Caco-2 (cell line): ENCODE data around the gene RAB3IL1. TPM values are rescaled to one million over a fixed set of nuclear protein-coding genes. Genes with fewer than 3 reads are reported as not detected.

Experiments used
- BruUV-seq: library from RNA; stranded (reverse); fragments of 400-500 nt; replicated peaks from 2 replicates; lab custom pipeline; 2021; lab: Mats Ljungman, UMichigan
- CTCF ChIA-PET: fragments of 300-600 bp; sonication (Branson Sonifier 250); formaldehyde crosslinking; loops from one replicate; lab custom pipeline; 2022; ENCODE audit warnings: antibody characterized with exemption; lab: Charles Lee
- POLR2A ChIA-PET: fragments of 300-600 bp; sonication (Branson Sonifier 250); formaldehyde crosslinking; loops from one replicate; lab custom pipeline; 2022; ENCODE audit warnings: antibody characterized with exemption; lab: Charles Lee
- DNase-seq, 2 experiments: peaks; one replicate each; pipeline versions ENCODE4 v3.0.0 to v3.0.0-alpha.2; 2020 to 2022
- H3K27me3 ChIP-seq: replicated peaks from 2 replicates; pipeline ENCODE4 v1.6.0; 2011; ENCODE audit warnings: low read length; ENCODE audit not compliant: control insufficient read depth, insufficient read depth
- H3K36me3 ChIP-seq: 2 replicates; pipeline ENCODE4 v1.5.1; 2011; ENCODE audit warnings: low read length; ENCODE audit not compliant: control insufficient read depth, insufficient read depth
- H3K4me1 ChIP-seq: fragments of 250-450 bp; sonication (Bioruptor Pico); 2 replicates; pipeline ENCODE4 v1.5.1; 2020; ENCODE audit warnings: mild to moderate bottlenecking
- H3K4me3 ChIP-seq: 2 replicates; pipeline ENCODE4 v1.5.1; 2011; ENCODE audit warnings: low read depth, mild to moderate bottlenecking, control low read depth, low read length
- H3K9me3 ChIP-seq: fragments of 250-450 bp; sonication (Bioruptor Pico); 2 replicates; pipeline ENCODE4 v1.5.1; 2020; ENCODE audit warnings: mild to moderate bottlenecking, moderate library complexity
- H3K27ac Mint-ChIP-seq: one replicate; pipeline ENCODE4 v1.8.0; 2022; ENCODE audit warnings: mixed read lengths; ENCODE audit not compliant: unreplicated experiment
- H3K27me3 Mint-ChIP-seq: one replicate; pipeline ENCODE4 v1.8.0; 2022; ENCODE audit warnings: mixed read lengths; ENCODE audit not compliant: insufficient read depth, unreplicated experiment
- H3K36me3 Mint-ChIP-seq: one replicate; pipeline ENCODE4 v1.8.0; 2022; ENCODE audit warnings: mild to moderate bottlenecking, mixed read lengths; ENCODE audit not compliant: insufficient read depth, unreplicated experiment
- H3K4me1 Mint-ChIP-seq: one replicate; pipeline ENCODE4 v1.8.0; 2022; ENCODE audit warnings: low read depth, mixed read lengths; ENCODE audit not compliant: unreplicated experiment
- H3K4me3 Mint-ChIP-seq: one replicate; pipeline ENCODE4 v1.8.0; 2022; ENCODE audit warnings: mild to moderate bottlenecking, moderate library complexity, mixed read lengths; ENCODE audit not compliant: unreplicated experiment
- H3K9me3 Mint-ChIP-seq: one replicate; pipeline ENCODE4 v1.8.0; 2022; ENCODE audit warnings: mixed read lengths; ENCODE audit not compliant: unreplicated experiment
- intact Hi-C: fragments of 100-400 bp; cut with micrococcal nuclease; formaldehyde crosslinking; loops from one replicate; pipeline ENCODE4 v1.10.0; 2022; ENCODE audit not compliant: unreplicated experiment
- total RNA-seq: library from RNA; stranded (reverse); gene quantifications from 2 replicates; pipeline ENCODE4 v1.2.3, GENCODE V29; 2022
- TF ChIP-seq, protein P1 (sequence below), 2 experiments: fragments of 200-600 bp in 1 of 2; IDR thresholded peaks; 1 replicate in 1 of 2; 2 replicates in 1 of 2; pipeline versions ENCODE4 v1.5.1 to v1.8.0; 2011 to 2022; ENCODE audit warnings: antibody characterized with exemption in 1 of 2, control low read depth in 1 of 2, inconsistent platforms in 1 of 2, low read depth in 1 of 2, low read length in 1 of 2, mild to moderate bottlenecking in 1 of 2, moderate library complexity in 1 of 2; ENCODE audit not compliant: insufficient read depth in 1 of 2, severe bottlenecking in 1 of 2, unreplicated experiment in 1 of 2

RAB3IL1 gene
- total RNA-seq, 1 experiment from 2014 or later = 10.6 TPM

DNA sequence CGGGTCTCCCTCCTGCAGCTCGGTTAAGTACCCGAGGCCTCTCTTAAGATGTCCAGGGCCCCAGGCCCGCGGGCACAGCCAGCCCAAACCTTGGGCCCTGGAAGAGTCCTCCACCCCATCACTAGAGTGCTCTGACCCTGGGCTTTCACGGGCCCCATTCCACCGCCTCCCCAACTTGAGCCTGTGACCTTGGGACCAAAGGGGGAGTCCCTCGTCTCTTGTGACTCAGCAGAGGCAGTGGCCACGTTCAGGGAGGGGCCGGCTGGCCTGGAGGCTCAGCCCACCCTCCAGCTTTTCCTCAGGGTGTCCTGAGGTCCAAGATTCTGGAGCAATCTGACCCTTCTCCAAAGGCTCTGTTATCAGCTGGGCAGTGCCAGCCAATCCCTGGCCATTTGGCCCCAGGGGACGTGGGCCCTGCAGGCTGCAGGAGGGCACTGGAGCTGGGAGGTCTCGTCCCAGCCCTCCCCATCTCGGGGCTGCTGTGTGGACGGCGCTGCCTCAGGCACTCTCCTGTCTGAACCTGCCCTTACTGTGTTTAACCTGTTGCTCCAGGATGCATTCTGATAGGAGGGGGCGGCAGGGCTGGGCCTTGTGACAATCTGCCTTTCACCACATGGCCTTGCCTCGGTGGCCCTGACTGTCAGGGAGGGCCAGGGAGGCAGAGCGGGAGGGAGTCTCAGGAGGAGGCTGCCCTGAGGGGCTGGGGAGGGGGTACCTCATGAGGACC is 51.0 kb downstream of the RAB3IL1 start:
- Mint-ChIP-seq H3K27ac (no peak overlapping the region), H3K4me1 (no peaks in the 10 kb centered on the region)
- intact Hi-C loops = no loop called here

DNA sequence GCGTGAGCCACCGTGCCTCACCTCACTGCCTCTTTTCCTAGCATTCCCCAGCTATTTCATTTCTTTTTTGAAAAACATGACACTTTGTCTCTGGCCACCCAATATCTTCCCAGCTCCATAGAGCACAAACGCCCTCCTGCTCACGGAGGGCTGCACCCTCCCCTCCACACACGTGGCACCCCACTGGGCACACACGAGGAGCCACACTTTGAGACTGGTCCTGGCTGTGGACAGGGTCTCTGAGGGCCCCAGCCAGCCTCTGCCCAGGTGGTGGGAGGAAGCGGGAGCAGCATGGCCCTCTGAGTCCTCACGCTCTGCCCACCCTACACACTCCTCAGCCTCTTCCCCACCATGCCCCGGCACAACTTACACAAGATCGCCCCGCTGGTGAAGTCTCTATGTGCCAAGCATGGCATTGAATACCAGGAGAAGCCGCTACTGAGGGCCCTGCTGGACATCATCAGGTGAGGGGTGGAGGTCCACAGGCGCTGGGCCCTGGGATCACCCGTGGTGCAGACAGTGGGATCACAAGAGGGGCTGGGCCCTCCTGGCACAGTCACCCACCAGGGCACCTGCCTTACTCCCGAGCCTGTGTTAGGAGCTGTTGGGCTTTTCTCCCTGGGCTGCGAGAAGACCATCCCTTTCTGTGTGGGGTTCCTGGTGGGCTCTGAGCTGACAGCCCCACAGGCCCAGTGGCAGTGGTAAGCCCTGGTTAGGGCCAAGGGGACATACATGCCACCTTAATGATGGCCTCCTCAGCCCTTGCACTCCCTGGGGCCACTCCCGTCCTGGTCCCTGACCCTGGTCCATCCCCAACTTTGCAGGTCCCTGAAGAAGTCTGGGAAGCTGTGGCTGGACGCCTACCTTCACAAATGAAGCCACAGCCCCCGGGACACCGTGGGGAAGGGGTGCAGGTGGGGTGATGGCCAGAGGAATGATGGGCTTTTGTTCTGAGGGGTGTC is 52.3 kb downstream of the RAB3IL1 start:
- H3K27ac Mint-ChIP-seq = no peak overlapping the region
- no peaks in the 10 kb centered on the region for H3K4me1 Mint-ChIP-seq
- intact Hi-C loops = no loop called here
- DNase-seq = no peak
- ChIA-PET POLR2A (no interaction called here), CTCF (no interaction called here)
- H3K9me3 Mint-ChIP-seq = no peaks in the 10 kb centered on the region
- H3K4me3 ChIP-seq = no peak overlapping the region
- TF ChIP-seq, protein P1, sequence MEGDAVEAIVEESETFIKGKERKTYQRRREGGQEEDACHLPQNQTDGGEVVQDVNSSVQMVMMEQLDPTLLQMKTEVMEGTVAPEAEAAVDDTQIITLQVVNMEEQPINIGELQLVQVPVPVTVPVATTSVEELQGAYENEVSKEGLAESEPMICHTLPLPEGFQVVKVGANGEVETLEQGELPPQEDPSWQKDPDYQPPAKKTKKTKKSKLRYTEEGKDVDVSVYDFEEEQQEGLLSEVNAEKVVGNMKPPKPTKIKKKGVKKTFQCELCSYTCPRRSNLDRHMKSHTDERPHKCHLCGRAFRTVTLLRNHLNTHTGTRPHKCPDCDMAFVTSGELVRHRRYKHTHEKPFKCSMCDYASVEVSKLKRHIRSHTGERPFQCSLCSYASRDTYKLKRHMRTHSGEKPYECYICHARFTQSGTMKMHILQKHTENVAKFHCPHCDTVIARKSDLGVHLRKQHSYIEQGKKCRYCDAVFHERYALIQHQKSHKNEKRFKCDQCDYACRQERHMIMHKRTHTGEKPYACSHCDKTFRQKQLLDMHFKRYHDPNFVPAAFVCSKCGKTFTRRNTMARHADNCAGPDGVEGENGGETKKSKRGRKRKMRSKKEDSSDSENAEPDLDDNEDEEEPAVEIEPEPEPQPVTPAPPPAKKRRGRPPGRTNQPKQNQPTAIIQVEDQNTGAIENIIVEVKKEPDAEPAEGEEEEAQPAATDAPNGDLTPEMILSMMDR (IDR thresholded peaks at IDR 0.05; ENCODE audit: insufficient read depth in 1 of 2, low read depth in 1 of 2, low read length in 1 of 2, severe bottlenecking in 1 of 2, unreplicated experiment in 1 of 2) = no peak
- peaks cover 12% of the 10 kb centered on the region for H3K4me1 ChIP-seq
- no peaks in the 10 kb centered on the region for H3K27me3 Mint-ChIP-seq
- BruUV-seq = no TSS peak
- H3K27me3 ChIP-seq = no peaks in the 10 kb centered on the region
- no peaks in the 10 kb centered on the region for H3K36me3 ChIP-seq
- peaks cover 6% of the 10 kb centered on the region for H3K36me3 Mint-ChIP-seq
- no peak overlapping the region for H3K4me3 Mint-ChIP-seq
- no peaks in the 10 kb centered on the region for H3K9me3 ChIP-seq

More for the DNA sequence above, 51.0 kb downstream of the RAB3IL1 start:
- BruUV-seq = no TSS peak
- ChIA-PET POLR2A (interaction anchor here (0.6 kb wide), 1 partner anchor 60 kb away, joined by 3 read pairs; no protein-coding TSS in a partner anchor), CTCF (interaction anchor here (0.6 kb wide), 1 partner anchor 925 kb away, joined by 4 read pairs; no protein-coding TSS in a partner anchor)
- Histone ChIP-seq H3K9me3 (no peaks in the 10 kb centered on the region), H3K4me1 (peaks cover 12% of the 10 kb centered on the region), H3K27me3 (no peaks in the 10 kb centered on the region), H3K36me3 (no peaks in the 10 kb centered on the region), H3K4me3 (no peak overlapping the region)
- DNase-seq = no peak
- no peak overlapping the region for H3K4me3 Mint-ChIP-seq
- H3K36me3 Mint-ChIP-seq = peaks cover 4% of the 10 kb centered on the region
- H3K9me3 Mint-ChIP-seq = no peaks in the 10 kb centered on the region
- no peaks in the 10 kb centered on the region for H3K27me3 Mint-ChIP-seq
- TF ChIP-seq, protein P1 (IDR thresholded peaks at IDR 0.05; ENCODE audit: insufficient read depth in 1 of 2, low read depth in 1 of 2, low read length in 1 of 2, severe bottlenecking in 1 of 2, unreplicated experiment in 1 of 2) = no peak

DNA sequence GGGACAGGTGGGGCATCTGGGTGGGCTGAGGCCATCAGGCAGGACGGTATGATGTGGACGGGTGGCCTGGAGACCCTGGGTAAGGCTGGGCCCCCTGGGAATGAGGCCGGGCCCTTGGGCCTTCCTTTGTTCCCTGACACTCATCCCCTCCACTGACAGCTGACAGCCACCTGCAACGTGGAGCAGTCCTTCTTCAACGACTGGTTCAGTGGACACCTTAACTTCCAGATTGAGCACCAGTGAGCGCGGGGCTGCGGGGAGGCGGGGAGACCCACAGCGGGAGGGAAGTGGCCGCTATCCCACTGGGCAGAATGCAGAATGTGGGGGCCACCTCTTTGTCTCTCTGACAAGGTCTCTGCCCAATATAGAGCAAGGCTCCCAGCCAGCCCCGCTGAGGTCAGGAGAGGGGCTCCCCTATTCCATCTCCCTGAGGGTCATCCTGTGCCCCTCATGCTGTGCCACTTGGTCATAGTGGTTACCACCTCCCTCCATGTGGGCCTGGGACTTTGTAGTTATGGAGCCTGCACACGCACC is 53.8 kb downstream of the RAB3IL1 start:
- Mint-ChIP-seq H3K27ac (no peak overlapping the region), H3K4me3 (no peak overlapping the region), H3K9me3 (no peaks in the 10 kb centered on the region), H3K27me3 (no peaks in the 10 kb centered on the region), H3K36me3 (peaks cover 6% of the 10 kb centered on the region), H3K4me1 (no peaks in the 10 kb centered on the region)
- TF ChIP-seq, protein P1 (IDR thresholded peaks at IDR 0.05; ENCODE audit: insufficient read depth in 1 of 2, low read depth in 1 of 2, low read length in 1 of 2, severe bottlenecking in 1 of 2, unreplicated experiment in 1 of 2) = no peak
- POLR2A ChIA-PET = no interaction called here
- no peak overlapping the region for H3K4me3 ChIP-seq
- H3K36me3 ChIP-seq = no peaks in the 10 kb centered on the region
- CTCF ChIA-PET = no interaction called here
- no peaks in the 10 kb centered on the region for H3K9me3 ChIP-seq
- H3K4me1 ChIP-seq = peaks cover 7% of the 10 kb centered on the region; the same call in 1 of the 2 replicates
- no peak for DNase-seq
- no peaks in the 10 kb centered on the region for H3K27me3 ChIP-seq
- intact Hi-C loops = no loop called here
- no TSS peak for BruUV-seq
